ENCODE data around the gene RALGAPA2. TPM values are rescaled to one million over a fixed set of nuclear protein-coding genes. Genes with fewer than 3 reads are reported as not detected.

The RALGAPA2 gene
- total RNA-seq, 1 donor from 2014 or later: 46.7 TPM

DNA sequence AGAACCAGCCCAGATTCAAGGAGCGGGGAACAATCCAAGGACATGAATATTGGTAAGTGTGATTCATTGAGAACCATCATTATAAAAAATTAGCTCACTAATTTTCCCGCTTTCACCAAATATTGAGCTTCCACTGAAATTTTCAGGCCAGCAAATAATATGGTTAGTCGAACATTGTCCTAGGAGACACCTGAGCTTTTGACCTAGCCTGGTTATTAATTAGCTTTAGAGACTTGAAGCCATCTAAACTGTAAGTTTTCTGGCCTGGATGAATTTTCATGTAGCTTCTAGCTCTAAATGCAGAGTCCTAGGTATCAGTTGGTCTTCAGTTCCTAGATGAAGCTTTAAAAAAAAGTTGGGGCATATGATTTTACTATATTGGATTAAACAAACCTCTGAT, 17.1 kb upstream of the RALGAPA2 start:
- DNase-seq (ENCODE audit: low spot score): no peak

DNA sequence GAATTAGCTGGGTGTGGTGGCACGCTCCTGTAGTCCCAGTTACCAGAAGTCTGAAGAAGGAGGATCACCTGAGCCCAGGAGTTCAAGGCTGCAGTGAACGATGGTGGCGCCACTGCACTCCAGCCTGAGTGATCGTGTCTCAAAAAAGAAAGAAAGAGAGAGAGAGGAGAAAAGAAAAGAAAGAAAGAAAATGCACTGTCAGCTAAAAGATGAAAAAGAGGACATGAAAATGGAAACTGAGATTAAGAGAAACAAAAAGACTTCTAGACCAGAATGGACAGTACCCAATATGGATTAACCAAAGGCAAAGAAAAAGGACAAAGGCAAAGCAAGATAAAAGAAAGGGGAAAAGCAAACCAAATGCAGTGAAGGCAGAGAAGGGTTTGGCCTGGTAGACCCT, 9.0 kb upstream of the RALGAPA2 start:
- no peak for DNase-seq (ENCODE audit: low spot score)

DNA sequence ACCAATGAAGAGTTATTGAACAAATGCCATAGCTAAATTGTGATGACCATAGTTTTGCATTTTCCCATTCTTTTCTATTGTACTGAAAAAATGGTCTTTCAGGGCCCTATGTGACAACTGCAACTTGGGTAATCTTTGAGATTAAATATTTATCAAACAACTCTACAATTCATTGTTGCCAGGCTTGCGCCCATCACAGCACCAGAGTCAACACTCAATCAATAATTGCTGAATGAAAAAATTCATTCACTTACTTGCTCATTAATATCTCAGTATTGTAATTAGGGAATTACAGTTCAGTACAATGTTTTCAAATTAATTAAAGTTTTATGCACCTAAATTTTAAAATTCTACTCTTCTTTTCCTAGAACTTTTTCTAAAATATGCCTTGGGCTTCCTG, 7.7 kb upstream of the RALGAPA2 start:
- no peak for DNase-seq (ENCODE audit: low spot score)

DNA sequence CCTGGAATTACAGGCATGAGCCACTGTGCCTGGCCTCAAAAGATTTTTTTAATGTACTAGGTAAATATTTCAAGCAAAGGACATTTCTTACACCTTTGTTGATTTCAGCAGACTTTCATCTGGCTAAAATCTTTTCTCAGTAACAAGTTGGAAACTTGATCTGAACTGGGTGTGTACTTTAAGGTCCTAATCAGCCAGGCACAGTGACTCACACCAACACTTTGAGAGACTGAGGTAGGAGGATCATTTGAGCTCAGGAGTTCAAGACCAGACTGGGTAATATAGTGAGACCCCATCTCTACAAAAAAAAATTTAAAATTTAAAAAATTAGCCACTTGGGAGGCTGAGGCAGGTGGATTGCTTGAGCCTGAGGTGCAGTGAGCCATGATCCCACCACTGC, 7.0 kb upstream of the RALGAPA2 start:
- no peak for DNase-seq (ENCODE audit: low spot score)

DNA sequence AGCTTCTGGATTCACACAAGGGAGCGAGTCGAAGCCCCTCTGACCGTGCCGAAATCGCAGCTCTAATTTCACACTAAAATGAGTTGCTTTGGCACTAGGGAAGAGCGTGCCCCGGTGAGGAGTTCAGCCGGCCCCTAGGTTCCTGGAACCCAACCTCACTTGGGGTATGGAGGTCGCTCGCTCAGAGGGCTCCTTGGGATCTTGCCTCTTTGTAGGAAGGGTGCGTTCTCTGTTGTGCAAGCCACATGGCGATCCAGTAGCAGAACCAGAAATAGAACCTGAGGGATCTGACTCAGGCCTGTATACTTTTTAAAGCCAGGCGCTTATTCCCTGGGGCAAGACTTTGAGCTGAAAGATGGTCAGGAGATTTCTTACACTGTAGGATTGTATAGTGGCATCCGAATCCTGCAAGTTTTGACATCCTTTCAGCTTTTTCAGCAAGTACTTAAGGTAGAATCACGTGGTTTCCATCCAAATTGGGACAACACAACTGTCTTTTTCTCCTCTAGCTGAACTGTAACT, 861 bp upstream of the RALGAPA2 start:
- DNase-seq (ENCODE audit: low spot score): no peak

DNA sequence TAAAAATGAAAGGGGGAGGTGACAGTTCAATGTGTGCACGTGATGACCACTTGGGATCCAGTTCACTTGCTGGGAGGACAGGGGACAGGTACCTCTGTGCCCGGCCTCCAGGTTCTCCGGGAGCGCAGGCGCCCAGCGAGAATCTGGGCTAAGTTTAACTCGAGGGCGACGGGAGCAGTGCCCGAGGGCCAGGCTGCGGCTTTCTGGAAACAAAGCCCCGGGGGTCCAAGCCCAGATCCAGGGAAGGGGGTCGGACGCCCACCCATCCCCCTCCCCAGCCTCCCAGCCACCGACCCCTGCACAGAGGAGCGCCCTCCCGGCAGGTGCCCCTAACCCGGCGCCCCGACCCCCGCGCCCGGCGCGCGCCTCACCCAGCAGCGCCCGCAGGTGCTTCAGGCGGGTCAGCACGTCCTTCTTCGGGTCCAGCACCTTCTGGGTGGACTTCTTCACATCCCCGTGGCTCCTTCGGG, 405 bp downstream of the RALGAPA2 start:
- DNase-seq (ENCODE audit: low spot score): no peak

DNA sequence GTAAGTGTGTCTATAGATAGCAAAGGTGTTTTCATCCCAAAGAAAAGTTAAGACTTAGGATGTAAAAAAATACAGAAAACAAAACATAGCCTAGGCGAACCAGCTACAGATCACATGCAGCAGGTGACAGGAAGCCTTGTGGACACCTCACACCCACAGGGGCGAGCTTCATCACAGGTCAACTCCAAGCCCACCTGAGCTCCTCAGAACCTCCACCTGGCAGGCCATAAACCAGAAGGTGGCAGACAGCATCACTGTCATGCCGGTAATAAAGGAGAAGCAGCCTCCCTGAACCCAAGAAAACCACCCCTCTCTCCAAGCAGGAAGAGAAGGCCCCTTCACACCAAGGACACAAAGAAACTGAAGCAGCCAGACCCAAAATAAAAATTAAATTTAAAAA, 1.0 kb downstream of the RALGAPA2 start:
- DNase-seq (ENCODE audit: low spot score): no peak

DNA sequence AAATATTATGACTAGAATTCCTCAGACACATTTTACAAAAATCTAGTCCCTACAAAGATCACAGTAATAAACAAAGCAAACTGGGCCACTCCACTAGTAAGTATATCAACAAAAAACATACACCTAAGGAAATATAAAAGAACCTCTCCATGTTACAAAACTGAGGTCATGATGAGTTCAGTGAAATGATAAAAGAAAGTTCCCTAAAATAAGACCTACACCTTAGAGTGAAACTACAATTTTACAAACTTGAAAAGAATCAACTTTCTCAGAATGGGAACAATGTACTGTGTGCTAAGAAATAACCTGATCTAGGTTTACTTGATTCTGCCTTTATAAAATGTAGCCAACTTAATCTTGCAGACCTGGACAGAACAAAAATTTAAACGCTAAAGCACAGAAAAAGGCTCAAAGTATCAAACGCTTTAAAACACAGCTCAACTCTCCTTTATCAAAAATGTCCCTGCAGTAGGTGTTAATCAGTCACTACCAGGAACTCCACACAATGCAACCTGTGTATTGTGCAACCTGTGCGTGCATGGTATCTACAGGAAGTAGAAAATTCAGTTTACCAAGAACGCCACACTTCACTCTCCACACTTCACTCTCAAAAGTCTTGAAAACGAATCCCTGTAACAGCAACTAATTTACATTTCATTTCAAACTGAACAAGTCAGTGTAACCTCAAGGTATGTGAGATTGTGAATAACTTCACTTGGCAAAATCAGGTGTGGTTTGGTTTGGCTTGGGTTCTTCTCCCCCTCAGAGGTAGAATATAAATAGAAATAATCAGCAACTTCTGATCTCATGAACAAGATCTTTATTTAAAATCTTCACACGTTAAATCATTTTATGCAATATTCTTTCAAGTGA, 1.8 kb downstream of the RALGAPA2 start:
- DNase-seq (ENCODE audit: low spot score): no peak

DNA sequence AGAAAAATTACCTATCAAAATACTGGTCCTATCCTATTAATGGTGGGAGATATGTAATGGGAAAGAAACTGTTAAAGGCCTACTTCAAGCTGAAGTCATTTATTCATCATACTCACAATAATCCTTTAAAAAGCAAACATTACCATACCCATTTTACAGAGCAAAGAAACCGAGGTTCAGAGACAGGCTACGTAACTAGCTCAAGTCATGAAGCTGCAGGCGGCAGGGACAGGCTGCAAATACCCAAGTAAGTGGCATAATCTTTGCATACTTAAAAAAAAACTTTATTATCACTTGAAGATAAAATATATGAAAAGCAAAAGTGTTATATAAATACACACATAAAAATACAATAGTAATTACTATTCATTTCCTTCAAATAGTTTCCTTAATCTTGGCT, 2.6 kb downstream of the RALGAPA2 start:
- no peak for DNase-seq (ENCODE audit: low spot score)

DNA sequence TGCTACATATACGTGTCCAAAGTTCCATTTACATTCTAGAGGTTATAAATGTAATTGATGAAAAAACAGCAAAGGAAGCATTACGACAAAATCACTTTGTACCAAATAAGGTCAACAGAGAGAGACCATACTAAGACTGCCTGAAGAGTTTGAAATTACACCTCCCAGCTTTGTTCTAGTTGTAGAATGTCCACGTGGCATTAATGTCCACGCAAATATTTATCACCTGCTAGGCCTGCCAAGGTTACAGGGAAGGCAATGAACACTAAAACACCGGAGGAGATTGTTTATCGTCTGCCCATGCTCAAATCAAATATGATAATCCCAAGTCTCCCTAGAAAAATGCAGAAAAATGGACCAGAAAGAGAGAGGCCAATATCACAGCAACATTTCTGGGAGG, 6.2 kb downstream of the RALGAPA2 start:
- no peak for DNase-seq (ENCODE audit: low spot score)

DNA sequence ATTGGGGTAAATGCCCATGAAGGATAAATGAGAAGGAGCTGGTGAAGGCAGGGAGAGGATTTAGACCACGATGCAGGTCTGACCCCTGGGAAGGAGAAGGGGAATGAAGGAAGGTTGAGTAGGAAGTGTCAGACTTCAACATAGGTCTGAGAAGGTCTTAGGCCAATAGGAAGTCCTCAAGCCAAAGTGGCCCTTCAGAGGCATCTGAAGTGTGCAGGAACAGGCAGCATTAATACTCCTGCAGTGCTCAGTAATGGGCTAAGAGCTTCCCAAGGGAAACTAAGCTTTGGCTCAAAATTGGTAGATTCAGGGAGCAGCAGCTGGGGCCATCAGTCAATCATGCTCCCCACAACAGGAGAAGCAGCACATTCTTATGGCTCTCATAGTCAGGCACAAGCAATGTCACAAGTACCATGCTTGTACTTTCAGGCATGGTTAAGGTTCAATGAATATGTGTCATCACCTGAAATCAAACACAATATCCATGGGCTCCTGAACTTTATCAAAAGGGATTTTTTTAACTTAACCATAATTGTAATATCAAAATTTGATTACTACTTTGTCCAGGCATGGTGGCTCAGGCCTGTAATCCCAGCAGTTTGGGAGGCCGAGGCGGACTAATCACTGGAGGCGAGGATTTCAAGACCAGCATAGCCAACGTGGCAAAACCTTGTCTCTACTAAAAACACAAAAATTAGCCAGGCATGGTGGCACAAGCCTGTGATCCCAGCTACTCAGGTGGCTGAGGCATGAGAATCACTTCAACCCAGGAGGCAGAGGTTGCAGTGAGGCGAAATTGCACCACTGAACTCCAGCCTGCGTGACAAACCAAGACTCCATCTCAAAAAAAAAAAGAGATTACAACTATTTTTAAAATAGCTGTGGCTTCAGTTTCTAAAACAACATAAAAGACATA, 9.9 kb downstream of the RALGAPA2 start:
- DNase-seq (ENCODE audit: low spot score): no peak

DNA sequence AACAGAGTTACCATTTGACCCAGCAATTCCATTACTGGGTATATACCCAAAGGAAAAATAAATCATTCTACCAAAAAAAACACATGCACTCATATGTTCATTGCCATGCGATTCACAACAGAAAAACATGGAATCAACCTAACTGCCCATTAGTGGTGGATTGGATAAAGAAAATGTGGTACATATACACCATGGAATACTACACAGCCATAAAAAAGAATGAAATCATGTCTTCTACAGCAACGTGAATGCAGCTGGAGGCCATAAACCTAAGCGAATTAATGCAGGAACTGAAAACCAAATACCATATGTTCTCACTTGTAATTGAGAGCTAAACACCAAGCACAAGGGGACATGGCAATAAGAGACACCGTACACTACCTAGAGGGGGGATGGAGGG, 12.5 kb downstream of the RALGAPA2 start:
- DNase-seq (ENCODE audit: low spot score): no peak

DNA sequence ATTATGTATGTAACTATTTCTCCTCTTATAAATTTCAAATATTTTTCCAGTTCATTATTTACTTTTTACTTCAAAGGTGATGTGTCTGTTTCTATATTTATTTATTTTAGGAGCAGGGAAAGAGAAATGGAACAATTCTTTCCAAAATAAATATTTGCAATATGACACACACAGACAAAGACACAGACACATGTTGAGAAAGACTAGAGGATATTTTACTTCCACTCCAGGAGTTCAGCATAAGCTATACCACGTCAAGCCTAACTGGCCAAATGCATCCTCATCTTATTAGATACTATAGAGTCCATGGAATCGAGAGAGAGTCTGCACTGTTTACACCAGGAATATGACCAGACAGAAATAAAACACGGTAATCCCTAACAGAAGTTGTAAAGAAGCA, 13.3 kb downstream of the RALGAPA2 start:
- DNase-seq (ENCODE audit: low spot score): no peak

DNA sequence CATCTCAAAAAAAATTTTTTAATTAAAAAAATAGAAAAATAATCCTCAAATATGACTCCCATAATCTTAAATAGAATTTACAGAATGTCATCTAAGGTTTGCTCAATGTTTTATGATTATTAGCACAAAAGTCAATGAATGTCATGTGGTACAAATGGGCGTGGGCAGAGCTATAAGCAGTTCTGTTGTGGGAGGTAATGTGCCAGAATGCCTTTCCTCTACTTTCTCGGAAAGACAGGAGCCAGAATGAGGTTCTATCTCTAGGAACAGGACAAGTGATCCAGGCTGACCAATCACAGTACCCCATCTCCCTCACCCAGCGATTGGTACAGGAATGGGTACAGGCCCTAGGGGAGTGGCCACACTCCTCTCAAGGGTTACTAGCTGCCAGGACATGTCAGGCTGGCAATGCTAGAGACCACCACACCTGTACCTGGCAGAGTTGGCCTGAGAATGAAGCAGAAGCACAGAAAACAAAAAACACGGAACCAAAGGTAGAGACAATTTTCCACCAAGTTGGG, 15.1 kb downstream of the RALGAPA2 start:
- DNase-seq (ENCODE audit: low spot score): no peak

DNA sequence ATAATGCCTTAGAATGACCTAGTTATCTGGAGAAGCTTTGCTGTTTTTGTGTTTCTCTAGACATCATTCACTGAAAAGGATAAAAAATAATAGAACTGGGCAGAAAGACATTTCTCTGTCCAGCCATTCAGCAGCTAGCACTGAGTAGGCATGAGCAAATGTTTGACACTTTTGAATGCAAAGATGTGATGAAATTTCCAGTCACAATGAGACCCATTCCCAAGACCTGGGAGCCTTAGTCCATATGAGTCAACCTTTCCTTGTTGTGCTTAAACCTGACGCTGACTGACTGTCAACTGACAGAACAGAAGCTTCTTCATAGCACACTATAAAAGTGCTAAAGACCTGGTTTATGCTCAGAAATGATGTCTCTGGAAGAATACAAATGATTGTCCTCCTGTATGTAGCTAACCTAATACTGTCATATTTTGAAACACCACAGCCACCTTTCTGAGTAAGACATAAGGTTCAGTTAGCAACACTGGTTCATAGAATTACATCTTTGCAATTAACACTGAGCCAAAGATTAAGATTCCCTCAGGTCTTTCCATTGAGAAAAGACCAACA, 17.1 kb downstream of the RALGAPA2 start:
- no peak for DNase-seq (ENCODE audit: low spot score)

DNA sequence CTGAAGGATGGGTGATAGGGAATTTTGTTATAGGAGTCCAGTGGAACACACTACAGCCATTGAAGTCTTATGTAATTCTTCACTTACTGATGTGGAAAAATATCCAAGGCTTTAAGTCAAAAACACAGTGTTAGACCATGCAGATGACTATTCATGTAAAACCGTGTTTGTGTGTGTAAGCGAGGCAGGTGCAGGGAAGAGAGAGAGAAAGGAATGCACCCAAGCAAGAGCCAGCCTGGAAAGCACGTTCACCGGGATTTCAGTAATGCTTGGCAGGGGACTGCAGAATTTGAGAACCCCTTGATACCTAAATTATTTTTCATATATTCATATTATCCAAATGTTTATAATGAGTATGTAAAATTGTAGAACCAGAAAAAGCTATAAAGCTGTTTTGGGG, 17.9 kb downstream of the RALGAPA2 start:
- no peak for DNase-seq (ENCODE audit: low spot score)

DNA sequence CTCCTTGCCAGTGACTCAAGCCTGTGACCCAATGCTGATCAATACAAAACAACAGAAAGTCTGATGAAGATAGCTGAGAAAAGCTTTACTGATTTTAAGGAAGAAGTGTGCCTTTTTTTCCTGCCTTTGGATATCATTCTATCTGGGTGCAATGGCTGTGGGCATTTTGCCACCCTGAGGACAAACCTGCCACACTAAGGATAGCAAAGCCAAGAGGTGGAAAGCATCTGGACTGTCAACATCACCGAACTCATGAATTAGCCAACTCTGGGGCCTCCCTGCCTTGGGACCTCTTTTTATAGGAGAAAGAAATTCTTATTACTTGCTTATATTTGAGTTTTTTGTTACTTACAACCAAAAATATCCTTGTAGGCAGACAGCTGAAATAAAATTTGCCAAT, 19.9 kb downstream of the RALGAPA2 start:
- DNase-seq (ENCODE audit: low spot score): no peak

DNA sequence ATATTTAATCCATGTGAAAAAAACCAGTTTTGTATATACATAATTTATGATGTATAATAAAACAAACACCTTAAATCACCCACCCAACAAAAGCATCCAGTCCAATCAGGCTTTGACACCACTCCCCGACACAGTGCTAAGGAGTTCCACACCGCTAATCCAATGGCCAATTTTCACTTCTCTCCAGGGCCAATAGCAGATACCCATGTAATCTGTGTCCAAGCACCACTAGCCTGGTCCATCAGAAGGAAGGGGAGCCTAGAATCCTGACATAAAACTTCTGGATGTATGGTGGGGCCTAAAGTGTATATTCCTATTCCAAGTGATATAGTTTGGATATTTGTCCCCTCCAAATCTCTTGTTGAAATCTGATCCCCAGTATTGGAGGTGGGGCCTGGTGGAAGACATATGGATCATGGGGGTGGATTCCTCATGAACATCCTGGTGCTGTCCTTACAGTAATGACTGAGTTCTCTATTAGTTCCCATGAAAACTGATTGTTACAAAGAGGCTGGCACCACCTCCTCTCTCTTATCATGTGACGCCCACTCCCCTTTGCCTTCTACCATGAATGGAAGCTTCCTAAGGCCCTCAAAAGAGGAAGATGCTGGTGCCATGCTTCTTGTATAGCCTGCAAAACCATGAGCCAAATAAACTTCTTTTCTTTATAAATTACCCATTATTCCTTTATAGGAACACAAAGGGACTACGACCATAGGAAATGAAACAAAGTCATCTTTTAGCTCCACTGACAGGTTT, 20.8 kb downstream of the RALGAPA2 start:
- DNase-seq (ENCODE audit: low spot score): no peak

DNA sequence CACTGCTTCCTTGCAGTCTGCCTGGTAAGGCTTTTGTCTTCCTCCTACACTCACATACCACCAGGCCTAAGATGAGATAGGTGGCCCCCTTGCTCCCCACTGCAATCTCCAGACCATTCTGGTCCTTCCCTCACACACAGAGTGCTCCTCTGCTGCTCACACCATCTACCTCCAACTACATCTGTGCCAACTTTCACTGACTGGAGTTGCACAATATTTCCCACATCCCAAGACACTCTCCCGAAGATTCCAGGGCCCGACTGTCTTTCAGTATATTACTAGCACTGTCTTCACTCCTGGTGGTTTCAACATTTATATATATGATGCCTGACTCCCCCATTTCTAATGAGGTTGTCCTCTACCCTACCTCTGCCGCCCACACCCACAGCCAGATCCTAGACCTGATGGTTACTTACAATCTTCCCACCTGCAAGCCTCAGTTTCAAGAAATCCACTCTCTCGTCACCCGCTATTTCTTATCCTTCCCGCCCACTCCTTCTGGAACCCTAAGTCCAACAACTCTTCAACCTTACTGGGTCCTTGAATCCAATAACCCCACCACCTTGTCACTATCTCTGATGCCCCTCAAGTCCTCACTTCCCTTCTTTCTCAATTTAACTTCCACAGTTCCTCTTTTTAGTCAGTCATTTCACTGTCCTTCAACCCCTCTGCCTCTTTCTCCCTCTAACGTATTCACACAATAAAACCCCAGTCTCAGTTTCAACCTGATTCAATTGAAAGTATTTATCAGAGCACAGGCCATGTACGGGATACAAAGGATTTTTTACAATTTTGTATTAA, 21.6 kb downstream of the RALGAPA2 start:
- no peak for DNase-seq (ENCODE audit: low spot score)

DNA sequence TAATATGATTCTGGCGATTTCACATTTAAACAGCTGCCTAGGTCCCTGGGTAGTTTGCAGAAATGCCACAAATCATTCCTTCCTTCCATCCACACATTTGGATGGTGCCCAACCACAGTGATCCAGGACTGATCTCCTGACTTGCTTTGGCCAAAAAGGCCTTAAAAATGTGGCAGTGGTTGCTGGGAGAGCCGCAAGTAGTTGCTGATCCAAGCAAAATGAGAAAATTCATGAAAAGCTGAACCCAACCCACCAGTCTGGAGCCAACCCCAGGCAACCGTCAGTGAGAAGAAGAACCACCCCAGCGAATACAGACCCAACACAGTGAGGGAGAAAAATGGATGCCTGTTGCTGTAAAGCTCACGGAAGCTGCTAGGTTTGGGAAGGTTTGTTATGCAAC, 25.1 kb downstream of the RALGAPA2 start:
- DNase-seq (ENCODE audit: low spot score): no peak
